Smooth muscle cell (in vitro differentiated cells): ENCODE data around the gene MRTFB. TPM values are rescaled to one million over a fixed set of nuclear protein-coding genes. Genes with fewer than 3 reads are reported as not detected.

Source experiments
- DNase-seq: peaks from one replicate; lab custom pipeline; 2025; ENCODE audit not compliant: unreplicated experiment; lab: John Stamatoyannopoulos, UW
- H2AFZ ChIP-seq: fragments of 200-600 bp; sonication (generic); 2 replicates; pipeline ENCODE4 v1.6.0; 2016; ENCODE audit warnings: antibody characterized with exemption, low read depth, mild to moderate bottlenecking
- H3F3A ChIP-seq: fragments of 200-600 bp; sonication (generic); 2 replicates; pipeline ENCODE4 v1.6.0; 2017; ENCODE audit warnings: antibody characterized with exemption, low read depth
- H3K27ac ChIP-seq: fragments of 200-600 bp; sonication (generic); 2 replicates; pipeline ENCODE4 v1.5.1; 2016; ENCODE audit warnings: low read depth, mild to moderate bottlenecking
- H3K27me3 ChIP-seq: fragments of 200-600 bp; sonication (generic); 2 replicates; pipeline ENCODE4 v1.6.1; 2016; ENCODE audit warnings: low read depth, mild to moderate bottlenecking
- H3K36me3 ChIP-seq: fragments of 200-600 bp; sonication (generic); 2 replicates; pipeline ENCODE4 v1.5.1; 2016; ENCODE audit warnings: low read depth
- H3K4me1 ChIP-seq: fragments of 200-600 bp; sonication (generic); 2 replicates; pipeline ENCODE4 v1.5.1; 2016; ENCODE audit warnings: low read depth
- H3K4me2 ChIP-seq: fragments of 200-600 bp; sonication (generic); 2 replicates; pipeline ENCODE4 v1.6.0; 2016; ENCODE audit warnings: mild to moderate bottlenecking
- H3K4me3 ChIP-seq: fragments of 200-600 bp; sonication (generic); 2 replicates; pipeline ENCODE4 v1.5.1; 2016; ENCODE audit warnings: mild to moderate bottlenecking
- H3K79me2 ChIP-seq: fragments of 200-600 bp; sonication (generic); 2 replicates; pipeline ENCODE4 v1.6.0; 2016; ENCODE audit warnings: low read depth, mild to moderate bottlenecking
- H3K9ac ChIP-seq: fragments of 200-600 bp; sonication (generic); 2 replicates; pipeline ENCODE4 v1.6.0; 2016; ENCODE audit warnings: low read depth
- H3K9me3 ChIP-seq: fragments of 200-600 bp; sonication (generic); replicated peaks from 2 replicates; pipeline ENCODE4 v1.5.1; 2016; ENCODE audit warnings: low read depth
- H4K20me1 ChIP-seq: fragments of 200-600 bp; sonication (generic); 2 replicates; pipeline ENCODE4 v1.6.0; 2016; ENCODE audit warnings: low read depth
- WGBS: methylation state at CpG from one replicate; pipeline ENCODE4 v1.1.7; 2016; ENCODE audit warnings: low lambda C conversion rate; 5-methylcytosine and 5-hydroxymethylcytosine counted together
- polyA plus RNA-seq: library from polyadenylated mRNA; unstranded; fragments of >200 nt; fragmentation: Nextera tagmentation; extraction: Ambion mirVana; gene quantifications from 2 replicates; pipeline ENCODE4 v1.2.1, GENCODE V29; 2016
- total RNA-seq: library from RNA; depleted of rRNA; stranded (reverse); fragments of >200 nt; gene quantifications from 2 replicates; pipeline ENCODE4 v1.2.3, GENCODE V29; 2014
- TF ChIP-seq, protein P1 (sequence below): fragments of 200-600 bp; sonication (generic); IDR thresholded peaks from 2 replicates; pipeline ENCODE4 v1.5.1; 2017; ENCODE audit warnings: borderline replicate concordance, mild to moderate bottlenecking, antibody characterized with exemption; ENCODE audit not compliant: insufficient read depth, poor library complexity, severe bottlenecking

The MRTFB gene
- total and polyA plus RNA-seq, 2 experiments from 2014 or later, result 6.8 to 22.6 TPM

- TF ChIP-seq, protein P1, sequence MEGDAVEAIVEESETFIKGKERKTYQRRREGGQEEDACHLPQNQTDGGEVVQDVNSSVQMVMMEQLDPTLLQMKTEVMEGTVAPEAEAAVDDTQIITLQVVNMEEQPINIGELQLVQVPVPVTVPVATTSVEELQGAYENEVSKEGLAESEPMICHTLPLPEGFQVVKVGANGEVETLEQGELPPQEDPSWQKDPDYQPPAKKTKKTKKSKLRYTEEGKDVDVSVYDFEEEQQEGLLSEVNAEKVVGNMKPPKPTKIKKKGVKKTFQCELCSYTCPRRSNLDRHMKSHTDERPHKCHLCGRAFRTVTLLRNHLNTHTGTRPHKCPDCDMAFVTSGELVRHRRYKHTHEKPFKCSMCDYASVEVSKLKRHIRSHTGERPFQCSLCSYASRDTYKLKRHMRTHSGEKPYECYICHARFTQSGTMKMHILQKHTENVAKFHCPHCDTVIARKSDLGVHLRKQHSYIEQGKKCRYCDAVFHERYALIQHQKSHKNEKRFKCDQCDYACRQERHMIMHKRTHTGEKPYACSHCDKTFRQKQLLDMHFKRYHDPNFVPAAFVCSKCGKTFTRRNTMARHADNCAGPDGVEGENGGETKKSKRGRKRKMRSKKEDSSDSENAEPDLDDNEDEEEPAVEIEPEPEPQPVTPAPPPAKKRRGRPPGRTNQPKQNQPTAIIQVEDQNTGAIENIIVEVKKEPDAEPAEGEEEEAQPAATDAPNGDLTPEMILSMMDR, result no peak
- Histone ChIP-seq H3F3A (no peaks in the 10 kb centered on the region), H3K36me3 (no peaks in the 10 kb centered on the region), H3K27ac (peak overlapping the region; percentile 59), H3K9ac (no peak overlapping the region), H3K4me2 (peak overlapping the region; percentile 17), H4K20me1 (peaks cover under 1% of the 10 kb centered on the region), H3K9me3 (no peaks in the 10 kb centered on the region), H3K4me3 (no peak overlapping the region), H2AFZ (no peak overlapping the region), H3K27me3 (no peaks in the 10 kb centered on the region), H3K4me1 (no peaks in the 10 kb centered on the region), H3K79me2 (peaks cover 23% of the 10 kb centered on the region)
- DNase-seq, result no peak
- WGBS, result 91% methylated on average over 3 of the region's 3 CpGs
Observed at GRCh38 chr16:14172200-14172809, 101.2 kb downstream of the MRTFB start.

GRCh38 chr16:14175086-14175485 lies 104.0 kb downstream of the MRTFB start:
- no peak overlapping the region for H3K27ac ChIP-seq
- 96% methylated on average over 3 of the region's 3 CpGs for WGBS
- H3K27me3 ChIP-seq, result no peaks in the 10 kb centered on the region
- H3K9me3 ChIP-seq, result no peaks in the 10 kb centered on the region
- H2AFZ ChIP-seq, result no peak overlapping the region
- no peak overlapping the region for H3K9ac ChIP-seq
- H3K4me3 ChIP-seq, result no peak overlapping the region
- peaks cover 15% of the 10 kb centered on the region for H3K79me2 ChIP-seq
- no peaks in the 10 kb centered on the region for H3K4me1 ChIP-seq
- H3K4me2 ChIP-seq, result no peak overlapping the region
- no peaks in the 10 kb centered on the region for H3F3A ChIP-seq
- H3K36me3 ChIP-seq, result no peaks in the 10 kb centered on the region
- DNase-seq, result no peak
- H4K20me1 ChIP-seq, result no peaks in the 10 kb centered on the region
- TF ChIP-seq, protein P1, result no peak

DNA sequence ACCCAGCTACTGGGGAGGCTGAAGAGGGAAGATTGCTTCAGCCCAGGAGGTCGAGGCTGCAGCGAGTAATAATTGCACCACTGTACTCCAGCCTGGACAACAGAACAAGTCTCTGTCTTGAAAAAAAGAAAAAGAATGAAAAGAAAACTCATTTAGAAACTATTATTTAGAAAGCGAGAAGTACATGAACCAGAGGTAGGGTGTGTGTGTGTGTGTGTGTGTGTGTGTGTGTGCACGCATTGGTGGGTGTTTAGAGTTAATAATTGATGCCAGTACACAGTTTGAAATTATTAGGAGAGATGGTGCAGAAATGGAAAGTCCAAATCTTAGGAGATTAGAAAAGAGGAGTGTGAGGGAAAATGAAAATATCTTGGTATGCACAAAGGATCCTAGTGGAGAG lies 106.6 kb downstream of the MRTFB start:
- Histone ChIP-seq H3K27ac (no peak overlapping the region), H3K36me3 (no peaks in the 10 kb centered on the region), H2AFZ (no peak overlapping the region), H3K27me3 (no peaks in the 10 kb centered on the region), H3K9ac (no peak overlapping the region), H3K4me3 (no peak overlapping the region), H3K9me3 (no peaks in the 10 kb centered on the region), H3K4me2 (no peak overlapping the region), H4K20me1 (peaks cover 9% of the 10 kb centered on the region), H3K79me2 (peaks cover 16% of the 10 kb centered on the region), H3F3A (no peaks in the 10 kb centered on the region), H3K4me1 (peaks cover 15% of the 10 kb centered on the region)
- WGBS, result 90% methylated on average over 4 of the region's 4 CpGs
- TF ChIP-seq, protein P1, result no peak
- no peak for DNase-seq

- no peaks in the 10 kb centered on the region for H3K27me3 ChIP-seq
- no peaks in the 10 kb centered on the region for H3K36me3 ChIP-seq
- no peak overlapping the region for H2AFZ ChIP-seq
- H3K4me3 ChIP-seq, result no peak overlapping the region
- no peak overlapping the region for H3K4me2 ChIP-seq
- no peaks in the 10 kb centered on the region for H3K9me3 ChIP-seq
- H3K4me1 ChIP-seq, result peaks cover 15% of the 10 kb centered on the region
- H4K20me1 ChIP-seq, result peaks cover 9% of the 10 kb centered on the region
- H3K9ac ChIP-seq, result no peak overlapping the region
- peaks cover 21% of the 10 kb centered on the region for H3K79me2 ChIP-seq
- TF ChIP-seq, protein P1, result no peak
- WGBS, result 100% methylated on average over 1 of the region's 1 CpG
- no peaks in the 10 kb centered on the region for H3F3A ChIP-seq
- H3K27ac ChIP-seq, result no peak overlapping the region
- no peak for DNase-seq
Observed at GRCh38 chr16:14179116-14179515, 108.0 kb downstream of the MRTFB start.
